ENCODE results near the gene ZNF497.

DNA sequence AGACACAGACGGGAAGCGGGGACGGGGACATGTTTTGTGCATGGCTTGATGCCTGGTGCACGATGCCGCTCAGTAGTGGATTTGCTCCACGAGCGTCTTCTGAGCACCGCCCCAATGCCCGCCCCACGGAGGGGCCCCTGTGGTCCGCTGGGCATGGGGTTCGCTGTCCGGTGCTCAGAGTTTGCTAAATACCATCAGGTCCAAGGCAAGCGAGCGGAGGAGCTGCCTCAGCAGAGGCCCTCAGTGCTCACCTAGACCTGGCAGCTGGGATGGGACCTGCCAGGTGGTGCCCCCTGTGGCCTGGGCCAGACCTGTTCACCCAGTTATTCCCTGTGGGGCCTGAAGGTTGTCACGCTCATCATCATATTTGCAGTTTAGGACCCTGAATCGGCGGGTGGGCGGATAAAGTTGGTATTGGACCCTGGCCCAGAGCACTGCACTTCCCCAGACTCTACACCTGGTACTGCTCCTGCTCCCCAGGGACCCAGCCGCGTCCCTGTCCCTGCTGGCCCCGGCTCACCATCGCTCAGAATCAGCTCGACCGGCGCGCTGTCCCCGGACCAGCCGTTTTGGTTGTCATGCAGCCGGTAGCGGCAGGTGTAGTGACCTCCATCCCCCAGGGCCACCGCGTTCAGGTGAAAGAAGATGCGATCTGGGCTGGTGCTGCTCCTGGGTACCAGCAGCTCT lies 11.5 kb downstream of the ZNF497 start:
- TF ChIP-seq, protein P1, sequence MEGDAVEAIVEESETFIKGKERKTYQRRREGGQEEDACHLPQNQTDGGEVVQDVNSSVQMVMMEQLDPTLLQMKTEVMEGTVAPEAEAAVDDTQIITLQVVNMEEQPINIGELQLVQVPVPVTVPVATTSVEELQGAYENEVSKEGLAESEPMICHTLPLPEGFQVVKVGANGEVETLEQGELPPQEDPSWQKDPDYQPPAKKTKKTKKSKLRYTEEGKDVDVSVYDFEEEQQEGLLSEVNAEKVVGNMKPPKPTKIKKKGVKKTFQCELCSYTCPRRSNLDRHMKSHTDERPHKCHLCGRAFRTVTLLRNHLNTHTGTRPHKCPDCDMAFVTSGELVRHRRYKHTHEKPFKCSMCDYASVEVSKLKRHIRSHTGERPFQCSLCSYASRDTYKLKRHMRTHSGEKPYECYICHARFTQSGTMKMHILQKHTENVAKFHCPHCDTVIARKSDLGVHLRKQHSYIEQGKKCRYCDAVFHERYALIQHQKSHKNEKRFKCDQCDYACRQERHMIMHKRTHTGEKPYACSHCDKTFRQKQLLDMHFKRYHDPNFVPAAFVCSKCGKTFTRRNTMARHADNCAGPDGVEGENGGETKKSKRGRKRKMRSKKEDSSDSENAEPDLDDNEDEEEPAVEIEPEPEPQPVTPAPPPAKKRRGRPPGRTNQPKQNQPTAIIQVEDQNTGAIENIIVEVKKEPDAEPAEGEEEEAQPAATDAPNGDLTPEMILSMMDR (IDR thresholded peaks at IDR 0.05; ENCODE audit: low read depth, low read length, poor library complexity, severe bottlenecking) = no peak
- no peak for TF ChIP-seq EZH2phosphoT487 (IDR thresholded peaks at IDR 0.05; ENCODE audit: borderline replicate concordance, low read length)
